ENCODE measurements around the gene FGA. TPM values are rescaled to one million over a fixed set of nuclear protein-coding genes. Genes with fewer than 3 reads are reported as not detected.
A peak's percentile ranks its signal among the peaks of the same experiment; 100 is the strongest.

FGA gene
- total and polyA plus RNA-seq, 2 of the 8 experiments (the other 6 are each of a cell fraction or from before 2014, with no cell fraction given), result not detected

GRCh38 chr4:154569584-154569983 is 21.0 kb downstream of the FGA start:
- Histone ChIP-seq H2BK20ac (ENCODE audit: low read length) (no peak overlapping the region), H3K9ac (replicated peaks in 1 of 4; ENCODE audit: extremely low read depth in 1 of 4, low read depth in 3 of 4, low read length in 3 of 4) (no peak overlapping the region)
- POLR2A ChIA-PET (ENCODE audit: partially characterized antibody), result no interaction called here
- TF ChIP-seq SP2 (IDR thresholded peaks at IDR 0.05; ENCODE audit: low read length) (no peak), RFX5 (IDR thresholded peaks at IDR 0.05; ENCODE audit: borderline replicate concordance, low read depth, low read length) (no peak), SAP30 (IDR thresholded peaks at IDR 0.05; ENCODE audit: insufficient read depth, insufficient replicate concordance, low read length) (no peak), SRF (IDR thresholded peaks at IDR 0.05; ENCODE audit: low read depth, low read length) (no peak), CHD1 (IDR thresholded peaks at IDR 0.05; ENCODE audit: low read depth, low read length) (no peak), JUND (IDR thresholded peaks at IDR 0.05; ENCODE audit: low read length) (no peak), GABPA (IDR thresholded peaks at IDR 0.05; ENCODE audit: borderline replicate concordance, insufficient read depth, low read length) (no peak), CREB1 (IDR thresholded peaks at IDR 0.05) (no peak), TAF1 (IDR thresholded peaks at IDR 0.05; ENCODE audit: low read depth, low read length) (no peak), ATF2 (IDR thresholded peaks at IDR 0.05; ENCODE audit: low read length) (no peak), TAF7 (optimal IDR thresholded peaks at IDR 0.05; ENCODE audit: borderline replicate concordance, low read depth, low read length) (no peak), TEAD4 (IDR thresholded peaks at IDR 0.05; ENCODE audit: low read depth, low read length) (no peak), MAX (IDR thresholded peaks at IDR 0.05) (no peak), TBP (IDR thresholded peaks at IDR 0.05; ENCODE audit: low read depth, low read length) (no peak)

More at GRCh38 chr4:154569584-154569983, 21.0 kb downstream of the FGA start:
- no peaks in the 10 kb centered on the region for H3K23me2 ChIP-seq (ENCODE audit: low read depth, low read length)
- FAIRE-seq, result no peak
- H4K20me1 ChIP-seq (replicated peaks in 1 of 2; ENCODE audit: control insufficient read depth in 1 of 2, insufficient read depth in 2 of 2, low read length in 2 of 2), result no peaks in the 10 kb centered on the region
- H3K9me3 ChIP-seq (ENCODE audit: insufficient read depth in 2 of 2, low read depth in 1 of 2, low read length in 1 of 2), result no peaks in the 10 kb centered on the region
- no peak for DNase-seq (ENCODE audit: low read depth in 1 of 2, low spot score in 2 of 2)
- no peaks in the 10 kb centered on the region for H3K79me2 ChIP-seq (ENCODE audit: control insufficient read depth in 1 of 2, insufficient read depth in 2 of 2, low read length in 2 of 2)
- H3K4me2 ChIP-seq (ENCODE audit: insufficient read depth in 1 of 2, low read depth in 2 of 2, low read length in 2 of 2), result no peak overlapping the region
- no peaks in the 10 kb centered on the region for H3K27me3 ChIP-seq (replicated peaks in 1 of 4; ENCODE audit: control insufficient read depth in 3 of 4, extremely low read depth in 1 of 4, insufficient read depth in 3 of 4, low read length in 3 of 4)
- no peak overlapping the region for H3K27ac ChIP-seq (ENCODE audit: low read depth, low read length)
- H3K56ac ChIP-seq (replicated peaks; ENCODE audit: insufficient read length, low read depth, low read length), result no peak overlapping the region
- H3K14ac ChIP-seq (ENCODE audit: insufficient read length), result no peak overlapping the region
- no peak overlapping the region for H4K91ac ChIP-seq (replicated peaks; ENCODE audit: insufficient read length, low read length)
- no peak overlapping the region for H3K4ac ChIP-seq (replicated peaks; ENCODE audit: insufficient read length, low read depth, low read length)
- no peak overlapping the region for H4K5ac ChIP-seq (ENCODE audit: insufficient read length, low read depth, low read length)
- H3K4me1 ChIP-seq (replicated peaks in 1 of 4; ENCODE audit: control insufficient read depth in 3 of 4, insufficient read depth in 4 of 4, low read length in 3 of 4), result no peaks in the 10 kb centered on the region
- H2BK5ac ChIP-seq (ENCODE audit: low read depth, low read length), result no peak overlapping the region
- no peak overlapping the region for H3K18ac ChIP-seq (ENCODE audit: extremely low read depth, low read length)
- no peaks in the 10 kb centered on the region for H3K36me3 ChIP-seq (ENCODE audit: control insufficient read depth in 2 of 4, insufficient read depth in 4 of 4, low read length in 3 of 4)
- no peak overlapping the region for H2AK5ac ChIP-seq (ENCODE audit: low read depth, low read length)
- H3K4me3 ChIP-seq (ENCODE audit: extremely low read depth in 1 of 4, insufficient read depth in 2 of 4, low read depth in 3 of 4, low read length in 4 of 4), result no peak overlapping the region
- no peaks in the 10 kb centered on the region for H3K79me1 ChIP-seq (ENCODE audit: low read depth, low read length)
- H2BK12ac ChIP-seq (ENCODE audit: low read depth, low read length), result no peak overlapping the region
- no peak overlapping the region for H2AFZ ChIP-seq (ENCODE audit: low read length)
- CTCF ChIA-PET (ENCODE audit: partially characterized antibody), result interaction anchor here (0.6 to 6.7 kb wide), 9 partner anchors 11 to 1419 kb away, joined by 3 to 47 read pairs (median 4); no protein-coding TSS in a partner anchor
- no peak overlapping the region for H2BK15ac ChIP-seq (ENCODE audit: low read length)
- H3K23ac ChIP-seq (ENCODE audit: insufficient read length), result no peak overlapping the region
- WGBS, 2 experiments (ENCODE audit: extremely low coverage in 1 of 2, insufficient coverage in 1 of 2, insufficient read length in 1 of 2, insufficient replicate concordance in 2 of 2, low coverage in 1 of 2, low lambda C conversion rate in 2 of 2, missing lambda C conversion rate in 1 of 2), result 91% methylated on average over 5 of the region's 5 CpGs; no CpG with 5 or more reads in 1 of the 2 experiments
- no peak overlapping the region for H4K8ac ChIP-seq (ENCODE audit: extremely low read depth, insufficient read depth, low read length)
- peak overlapping the region; percentile 47 for H2BK120ac ChIP-seq (replicated peaks; ENCODE audit: low read depth, low read length)

Measured in H1 (cell line).